ENCODE measurements around the gene NEGR1.

NEGR1 gene

GRCh38 chr1:71603044-71603776 lies 679.1 kb downstream of the NEGR1 start:
- no peak for DNase-seq

DNA sequence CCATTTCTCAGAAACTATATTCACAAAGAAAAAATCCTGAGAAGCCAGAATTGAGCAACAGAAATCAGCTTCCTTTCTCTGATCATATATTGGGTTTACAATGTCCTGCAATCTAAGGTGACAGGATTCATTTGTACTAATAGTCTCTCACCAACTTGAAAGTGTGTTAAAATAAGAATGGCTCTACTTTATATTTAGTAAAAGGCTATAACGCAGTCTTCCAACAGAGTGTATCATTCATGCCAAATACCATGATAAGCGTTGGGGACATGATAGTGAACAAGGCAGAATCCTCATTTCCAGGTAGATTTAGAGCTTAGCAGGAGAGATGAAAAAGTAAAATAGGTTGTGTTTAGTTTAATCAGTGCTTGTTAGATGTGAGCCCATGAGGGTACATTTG lies 682.3 kb downstream of the NEGR1 start:
- no peak for DNase-seq

- no peak for DNase-seq
These were observed 683.0 kb downstream of the NEGR1 start for GRCh38 chr1:71599306-71599705.

DNA sequence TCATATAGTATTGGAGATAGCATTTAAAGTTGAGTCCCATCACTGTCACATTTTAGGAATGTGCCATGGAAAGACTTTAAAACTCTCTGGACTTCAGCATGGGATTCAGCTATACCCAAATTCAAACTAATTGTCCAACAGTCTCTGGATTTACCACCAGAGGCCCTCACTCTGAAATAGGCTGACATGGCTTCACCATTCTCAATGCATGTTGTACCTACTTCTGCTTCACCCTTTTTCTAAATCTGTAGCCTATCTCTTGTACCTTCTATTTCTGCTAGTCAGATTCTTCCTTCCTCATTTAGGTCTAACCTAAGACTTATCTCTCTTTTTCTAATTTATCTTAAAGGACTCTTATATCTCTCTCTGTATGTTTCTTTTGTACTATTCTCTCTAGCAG lies 688.8 kb downstream of the NEGR1 start:
- no peak for DNase-seq

- no peak for DNase-seq
These were observed 689.6 kb downstream of the NEGR1 start for GRCh38 chr1:71592646-71593274.

DNA sequence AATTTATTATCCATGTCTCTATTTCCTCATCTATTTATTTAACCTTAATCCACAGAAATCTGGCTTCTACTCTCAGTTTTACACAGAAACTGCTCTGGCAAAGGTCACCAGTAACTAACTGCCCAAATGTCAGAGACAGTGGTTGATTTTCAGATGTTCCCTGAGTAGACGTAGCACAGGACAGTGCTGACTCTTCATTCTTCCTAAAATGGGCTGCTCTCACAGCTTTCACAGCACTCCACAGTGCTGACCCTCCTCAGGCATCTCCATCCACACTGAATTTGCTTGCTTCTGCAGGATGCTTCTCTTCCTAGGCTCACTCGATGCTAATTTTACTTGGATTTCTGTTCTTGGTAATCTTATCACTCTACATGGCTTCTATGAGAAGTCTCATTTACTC lies 693.3 kb downstream of the NEGR1 start:
- no peak for DNase-seq

DNA sequence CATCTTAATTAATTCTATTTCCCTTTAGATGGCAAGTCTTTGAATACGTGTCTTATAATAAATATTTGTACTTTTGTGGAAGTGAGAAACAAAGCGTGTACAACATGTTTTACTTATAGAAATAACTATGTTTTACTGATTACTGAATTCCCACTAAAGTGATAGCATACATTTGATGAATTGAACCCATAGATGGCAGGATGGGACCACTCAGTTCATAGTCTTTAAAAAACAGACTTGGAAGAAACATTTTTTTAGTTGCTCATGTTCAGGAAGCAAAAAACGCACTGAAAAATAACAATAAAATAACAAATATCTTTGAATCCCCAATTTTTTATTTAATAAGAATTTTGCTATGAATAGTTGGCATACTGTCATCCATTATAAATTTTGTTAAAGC lies 694.4 kb downstream of the NEGR1 start:
- no peak for DNase-seq

DNA sequence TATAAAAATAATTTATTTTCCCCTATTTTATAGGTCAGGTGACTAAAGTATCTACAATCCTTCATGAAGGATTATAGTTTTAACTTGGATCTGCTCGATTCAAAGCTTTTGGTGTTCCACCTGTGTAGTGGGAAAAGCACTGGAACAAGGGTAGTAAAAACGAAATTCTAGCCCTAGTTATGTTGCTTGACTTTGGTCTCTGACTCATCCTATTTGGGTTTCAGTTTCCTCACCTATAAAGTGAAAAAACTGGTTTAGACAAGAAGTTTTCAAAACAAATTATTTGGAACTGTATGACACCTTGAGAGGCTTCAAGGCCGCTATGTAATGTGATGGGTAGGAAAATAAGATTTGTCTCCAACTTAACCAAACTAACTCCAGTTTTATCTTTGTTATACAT lies 696.3 kb downstream of the NEGR1 start:
- no peak for DNase-seq

DNA sequence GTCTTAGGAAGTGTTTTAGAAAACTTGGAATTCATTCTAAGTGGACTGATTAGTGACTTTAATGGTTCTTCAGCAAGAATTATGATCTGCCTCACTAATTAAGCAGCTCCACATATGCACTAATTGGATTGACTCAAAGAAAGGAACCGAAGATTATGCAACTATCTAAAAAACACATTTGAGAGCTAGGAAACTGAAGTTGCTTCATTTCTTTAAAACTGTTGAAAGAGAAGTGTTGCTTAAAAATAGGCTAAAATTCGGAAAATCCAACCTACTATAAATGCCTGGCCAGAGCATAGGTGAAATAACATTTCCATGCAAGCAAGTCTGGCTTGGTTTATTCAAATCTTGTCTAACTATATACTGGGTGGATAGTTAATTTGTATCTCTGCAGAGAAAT lies 698.6 kb downstream of the NEGR1 start:
- DNase-seq: no peak

GRCh38 chr1:71582673-71583072 lies 699.7 kb downstream of the NEGR1 start:
- DNase-seq: no peak

DNA sequence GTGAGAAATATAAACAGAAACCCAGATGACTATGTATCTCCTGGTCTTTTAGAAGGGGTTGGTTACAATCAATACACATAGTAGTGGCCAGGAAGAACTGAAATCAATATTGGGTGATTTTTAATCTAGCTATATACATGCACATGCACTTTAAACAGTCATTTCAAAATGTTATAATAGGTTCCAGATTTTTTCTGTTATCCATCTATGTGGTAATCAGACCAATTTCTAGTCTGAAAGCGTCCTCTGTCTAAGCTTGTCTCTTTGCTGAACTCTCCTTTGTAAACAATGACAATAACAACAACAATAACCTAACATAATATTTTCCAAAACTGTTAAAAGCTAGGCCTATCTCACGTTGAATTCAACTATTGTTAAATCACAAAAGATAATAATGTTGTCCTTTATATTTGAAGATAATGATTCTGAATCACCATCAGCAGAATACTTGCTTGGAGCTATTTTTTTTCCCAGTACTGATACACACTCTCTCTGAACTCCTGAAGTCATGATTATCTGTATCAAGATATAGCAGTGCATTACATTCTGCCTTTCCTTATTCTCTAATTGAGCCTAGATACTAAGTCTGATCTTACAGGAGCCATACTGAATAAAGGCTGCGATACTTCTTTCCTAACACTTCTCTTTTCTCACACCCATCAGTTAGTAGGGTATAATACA lies 704.7 kb downstream of the NEGR1 start:
- no peak for DNase-seq

- DNase-seq: no peak
These were observed 710.3 kb downstream of the NEGR1 start for GRCh38 chr1:71572038-71572437.

DNA sequence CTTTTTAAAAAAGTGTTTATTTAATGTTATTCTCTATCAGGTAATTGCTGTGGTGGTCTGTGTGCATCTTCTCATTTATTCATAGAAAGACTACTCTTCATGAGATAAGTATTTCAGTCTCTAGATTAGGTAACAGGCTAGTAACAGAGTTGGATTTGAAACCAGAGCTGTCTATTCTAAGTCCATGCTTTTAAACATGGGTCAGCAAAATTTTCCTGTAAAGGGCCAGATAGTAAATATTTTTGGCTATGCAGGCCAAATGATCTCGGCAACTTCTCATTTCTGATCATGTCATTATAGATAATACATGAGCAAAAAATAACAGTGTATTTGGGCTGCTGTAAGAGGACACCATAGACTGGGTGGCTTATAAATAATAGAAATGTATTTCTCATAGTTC lies 715.9 kb downstream of the NEGR1 start:
- DNase-seq: no peak

DNA sequence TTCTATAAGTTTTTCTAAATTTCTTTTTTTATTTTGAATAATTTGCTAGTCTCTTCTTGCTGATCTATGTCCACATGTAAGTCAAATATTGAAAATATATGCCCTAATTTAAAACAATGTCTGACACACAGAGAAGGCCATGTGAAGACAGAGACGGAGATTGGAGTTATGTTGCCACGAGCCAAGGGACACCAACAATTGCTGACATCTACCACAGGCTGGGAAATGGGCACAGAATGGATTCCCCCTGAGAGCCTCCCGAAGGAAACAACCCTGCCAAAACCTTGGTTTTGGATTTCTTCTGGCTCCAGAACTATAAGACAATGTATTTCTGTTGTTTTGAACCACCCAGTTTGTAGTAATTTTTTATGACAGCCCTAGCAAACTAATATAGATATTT lies 716.5 kb downstream of the NEGR1 start:
- no peak for DNase-seq

DNA sequence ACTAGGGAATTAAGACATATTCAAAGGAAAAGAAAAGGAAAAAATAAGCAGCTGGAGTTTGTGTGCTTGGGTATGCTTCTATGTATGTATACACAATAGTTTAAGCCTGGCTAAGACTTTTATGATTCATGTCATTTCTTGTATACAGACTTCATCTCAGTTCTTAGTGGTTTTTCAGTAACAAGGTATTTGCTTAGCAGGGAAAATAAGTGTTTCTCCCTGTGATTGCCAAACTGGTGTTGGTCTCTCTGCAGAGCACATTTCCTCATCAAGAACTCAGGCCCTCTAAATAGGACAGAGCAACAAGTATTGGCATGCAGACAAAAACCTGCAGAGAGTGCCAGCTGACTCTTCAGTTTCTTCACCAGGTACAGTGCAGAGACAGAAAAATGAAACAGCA lies 717.1 kb downstream of the NEGR1 start:
- no peak for DNase-seq

GRCh38 chr1:71562298-71562697 lies 720.0 kb downstream of the NEGR1 start:
- DNase-seq: no peak

DNA sequence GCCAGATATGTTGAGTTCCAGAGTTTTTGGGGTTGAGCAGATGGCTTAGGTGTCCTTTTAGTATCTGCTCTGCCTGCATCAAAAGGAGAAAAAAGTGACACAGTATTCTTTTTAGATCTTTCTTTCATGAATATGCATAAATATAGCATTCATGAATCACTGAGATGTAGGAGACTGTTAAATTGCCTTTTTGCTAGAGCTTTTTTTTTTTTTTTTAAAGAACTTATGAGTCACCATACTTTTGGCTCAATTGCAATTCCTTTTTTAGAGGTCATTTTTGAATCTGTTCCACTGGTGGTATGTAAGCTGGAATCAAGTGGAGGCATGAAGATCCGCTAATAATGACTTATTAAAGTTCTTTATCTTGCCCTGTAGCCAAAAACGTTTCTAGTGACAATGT lies 720.6 kb downstream of the NEGR1 start:
- DNase-seq: no peak

- no peak for DNase-seq
These were observed 721.1 kb downstream of the NEGR1 start for GRCh38 chr1:71561206-71561605.

GRCh38 chr1:71559880-71560279 lies 722.5 kb downstream of the NEGR1 start:
- no peak for DNase-seq

- DNase-seq: no peak
These were observed 725.2 kb downstream of the NEGR1 start for GRCh38 chr1:71557138-71557537.

DNA sequence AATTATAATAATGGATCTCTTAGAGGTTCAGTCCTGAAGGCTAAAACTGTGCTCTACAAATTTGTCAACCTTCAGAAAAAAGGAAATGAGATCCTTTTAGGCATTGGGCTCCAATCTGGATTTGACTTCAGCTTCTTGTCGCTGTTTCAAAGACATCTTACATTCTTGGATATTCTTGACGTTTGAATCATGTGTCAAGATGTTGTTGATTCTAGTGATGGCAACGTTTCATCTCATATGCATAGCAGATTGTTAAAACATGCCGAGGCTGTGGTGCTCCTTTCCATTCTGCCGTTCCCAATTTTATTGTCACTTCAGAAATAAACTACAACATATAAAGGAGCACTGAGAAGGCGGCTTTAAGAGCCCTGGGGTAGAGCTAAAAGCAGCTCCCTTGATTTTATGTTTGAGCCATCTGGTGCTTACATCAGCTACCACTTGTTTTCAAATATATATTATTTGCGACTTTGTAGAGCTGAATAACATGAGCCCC lies 733.9 kb downstream of the NEGR1 start:
- no peak for DNase-seq

GRCh38 chr1:71542155-71542554 lies 740.2 kb downstream of the NEGR1 start:
- no peak for DNase-seq

- DNase-seq: no peak
These were observed 748.4 kb downstream of the NEGR1 start for GRCh38 chr1:71533950-71534349.

GRCh38 chr1:71532343-71532742 lies 750.0 kb downstream of the NEGR1 start:
- DNase-seq: no peak

Data from stimulated activated naive CD4-positive, alpha-beta T cell treated with Interleukin-2 at 50 U/mL for 16 hours (primary cell).